Measurements from ENCODE around the gene ZSCAN29.

ZSCAN29 gene

GRCh38 chr15:43352693-43353382, 18.0 kb downstream of the ZSCAN29 start:
- DNase-seq (ENCODE audit: low read depth in 1 of 2, low spot score in 1 of 2) = no peak

GRCh38 chr15:43347114-43347513, 23.7 kb downstream of the ZSCAN29 start:
- no peak for DNase-seq (ENCODE audit: low read depth in 1 of 2, low spot score in 1 of 2)

- no peak for DNase-seq (ENCODE audit: low read depth in 1 of 2, low spot score in 1 of 2)
Measured at GRCh38 chr15:43346305-43346704, 24.5 kb downstream of the ZSCAN29 start.

- no peak for DNase-seq (ENCODE audit: low read depth in 1 of 2, low spot score in 1 of 2)
Measured at GRCh38 chr15:43330780-43331087, 40.1 kb downstream of the ZSCAN29 start.

- DNase-seq (ENCODE audit: low read depth in 1 of 2, low spot score in 1 of 2) = peak; percentile 80 to 83
Measured at GRCh38 chr15:43329960-43330779, 40.7 kb downstream of the ZSCAN29 start, which contains the start of gene LCMT2. LCMT2 (minus strand) TSS chr15:43330573; CDS start chr15:43330489, 84 bp downstream.

GRCh38 chr15:43329217-43329959, 41.5 kb downstream of the ZSCAN29 start:
- DNase-seq (ENCODE audit: low read depth in 1 of 2, low spot score in 1 of 2) = no peak

GRCh38 chr15:43325039-43325684, 45.7 kb downstream of the ZSCAN29 start:
- DNase-seq (ENCODE audit: low read depth in 1 of 2, low spot score in 1 of 2) = no peak

- DNase-seq (ENCODE audit: low read depth in 1 of 2, low spot score in 1 of 2) = no peak
Measured at GRCh38 chr15:43318990-43319771, 51.7 kb downstream of the ZSCAN29 start.

- no peak for DNase-seq (ENCODE audit: low read depth in 1 of 2, low spot score in 1 of 2)
Measured at GRCh38 chr15:43317566-43318184, 53.2 kb downstream of the ZSCAN29 start.

GRCh38 chr15:43316971-43317346, 53.9 kb downstream of the ZSCAN29 start:
- no peak for DNase-seq (ENCODE audit: low read depth in 1 of 2, low spot score in 1 of 2)

GRCh38 chr15:43316016-43316970, 54.5 kb downstream of the ZSCAN29 start:
- no peak for DNase-seq (ENCODE audit: low read depth in 1 of 2, low spot score in 1 of 2)

GRCh38 chr15:43314171-43314570, 56.7 kb downstream of the ZSCAN29 start:
- no peak for DNase-seq (ENCODE audit: low read depth in 1 of 2, low spot score in 1 of 2)

- no peak for DNase-seq (ENCODE audit: low read depth in 1 of 2, low spot score in 1 of 2)
Measured at GRCh38 chr15:43312378-43312777, 58.5 kb downstream of the ZSCAN29 start.
